Skin of body (tissue), 2 donors: ENCODE data around the gene ITIH2. TPM values are rescaled to one million over a fixed set of nuclear protein-coding genes. Genes with fewer than 3 reads are reported as not detected.
"Not testable (repeated sequence)": the region's sequence is repeated elsewhere in the genome, so short reads cannot be mapped to it uniquely, and the experiment has no call there.

ENCODE experiments used
- DNase-seq: peaks from one replicate; lab custom pipeline; 2025; lab: John Stamatoyannopoulos, UW
- total RNA-seq: library from RNA; depleted of rRNA; stranded (reverse); fragments of >200 nt; gene quantifications from one replicate; pipeline ENCODE4 v1.2.3, GENCODE V29; 2014

ITIH2 gene
- total RNA-seq, 1 donor from 2014 or later, result not detected

- DNase-seq, result no peak
These were observed 35.7 kb downstream of the ITIH2 start for GRCh38 chr10:7738536-7739407.

GRCh38 chr10:7744307-7744706, 41.2 kb downstream of the ITIH2 start:
- no peak for DNase-seq

GRCh38 chr10:7748637-7749036, 45.5 kb downstream of the ITIH2 start:
- DNase-seq, result not testable (repeated sequence)

- no peak for DNase-seq
These were observed 47.1 kb downstream of the ITIH2 start for GRCh38 chr10:7750222-7750621.

- DNase-seq, result no peak
These were observed 49.1 kb downstream of the ITIH2 start for GRCh38 chr10:7752251-7752650.

GRCh38 chr10:7755103-7755502, 52.0 kb downstream of the ITIH2 start:
- no peak for DNase-seq

- DNase-seq, result no peak
These were observed 53.4 kb downstream of the ITIH2 start for GRCh38 chr10:7756360-7756992.

- DNase-seq, result no peak
These were observed 60.8 kb downstream of the ITIH2 start for GRCh38 chr10:7763929-7764328.

GRCh38 chr10:7766241-7766640, 63.1 kb downstream of the ITIH2 start:
- DNase-seq, result no peak

- DNase-seq, result no peak
These were observed 64.1 kb downstream of the ITIH2 start for GRCh38 chr10:7767209-7767608.

GRCh38 chr10:7768417-7768816, 65.3 kb downstream of the ITIH2 start:
- no peak for DNase-seq

GRCh38 chr10:7773845-7774801, 71.0 kb downstream of the ITIH2 start:
- DNase-seq, result no peak

GRCh38 chr10:7776777-7777176, 73.7 kb downstream of the ITIH2 start:
- no peak for DNase-seq

- DNase-seq, result not testable (repeated sequence)
These were observed 79.1 kb downstream of the ITIH2 start for GRCh38 chr10:7782194-7782593.

GRCh38 chr10:7786430-7786829, 83.3 kb downstream of the ITIH2 start:
- no peak for DNase-seq

GRCh38 chr10:7787150-7787856, 84.2 kb downstream of the ITIH2 start:
- DNase-seq, result no peak

- DNase-seq, result peak; percentile 96
These were observed 84.9 kb downstream of the ITIH2 start, which contains the start of the genes ATP5F1C and KIN for GRCh38 chr10:7787857-7788638. Gene ATP5F1C, plus strand, starts transcription at chr10:7788177. Its CDS starts 31 bp downstream, at chr10:7788208. Gene KIN, minus strand, starts transcription at chr10:7787993. Its CDS starts 60 bp downstream, at chr10:7787933.

GRCh38 chr10:7788639-7789286, 85.6 kb downstream of the ITIH2 start:
- DNase-seq, result peak; percentile 9

GRCh38 chr10:7789390-7789789, 86.3 kb downstream of the ITIH2 start:
- no peak for DNase-seq
